ENCODE measurements around the gene ESRRG. TPM values are rescaled to one million over a fixed set of nuclear protein-coding genes. Genes with fewer than 3 reads are reported as not detected.

The ESRRG gene
- total RNA-seq, 1 donor from 2014 or later: 9.6 TPM

GRCh38 chr1:216757110-216757509, 33.9 kb upstream of the ESRRG start:
- TF ChIP-seq CTCF (IDR thresholded peaks at IDR 0.05; ENCODE audit: unreplicated experiment): no peak
- no peaks in the 10 kb centered on the region for H3K9me3 Mint-ChIP-seq (ENCODE audit: low read depth)
- no peaks in the 10 kb centered on the region for H3K27me3 Mint-ChIP-seq
- peaks cover 37% of the 10 kb centered on the region for H3K4me1 Mint-ChIP-seq (ENCODE audit: low read depth)
- DNase-seq (ENCODE audit: low spot score, unreplicated experiment): no peak
- no peak overlapping the region for H3K27ac Mint-ChIP-seq
- H3K4me3 Mint-ChIP-seq (ENCODE audit: low read depth): no peak overlapping the region
- H3K36me3 Mint-ChIP-seq (ENCODE audit: insufficient read depth): no peaks in the 10 kb centered on the region

- Mint-ChIP-seq H3K36me3 (ENCODE audit: insufficient read depth) (no peaks in the 10 kb centered on the region), H3K27ac (no peak overlapping the region), H3K4me3 (ENCODE audit: low read depth) (no peak overlapping the region)
These were observed 27.7 kb upstream of the ESRRG start for GRCh38 chr1:216750961-216751360.

GRCh38 chr1:216750031-216750627, 26.9 kb upstream of the ESRRG start:
- Mint-ChIP-seq H3K9me3 (ENCODE audit: low read depth) (no peaks in the 10 kb centered on the region), H3K4me3 (ENCODE audit: low read depth) (no peak overlapping the region), H3K27ac (no peak overlapping the region), H3K4me1 (ENCODE audit: low read depth) (peaks cover 11% of the 10 kb centered on the region), H3K27me3 (no peaks in the 10 kb centered on the region), H3K36me3 (ENCODE audit: insufficient read depth) (no peaks in the 10 kb centered on the region)
- peak; percentile 74 for TF ChIP-seq CTCF (IDR thresholded peaks at IDR 0.05; ENCODE audit: unreplicated experiment)
- DNase-seq (ENCODE audit: low spot score, unreplicated experiment): peak; percentile 19

More at GRCh38 chr1:216750961-216751360, 27.7 kb upstream of the ESRRG start:
- Mint-ChIP-seq H3K27me3 (no peaks in the 10 kb centered on the region), H3K9me3 (ENCODE audit: low read depth) (no peaks in the 10 kb centered on the region), H3K4me1 (ENCODE audit: low read depth) (peaks cover 8% of the 10 kb centered on the region)
- TF ChIP-seq CTCF (IDR thresholded peaks at IDR 0.05; ENCODE audit: unreplicated experiment): no peak
- DNase-seq (ENCODE audit: low spot score, unreplicated experiment): no peak

- TF ChIP-seq CTCF (IDR thresholded peaks at IDR 0.05; ENCODE audit: unreplicated experiment): no peak
- no peaks in the 10 kb centered on the region for H3K36me3 Mint-ChIP-seq (ENCODE audit: insufficient read depth)
- H3K4me1 Mint-ChIP-seq (ENCODE audit: low read depth): peaks cover 11% of the 10 kb centered on the region
- H3K9me3 Mint-ChIP-seq (ENCODE audit: low read depth): no peaks in the 10 kb centered on the region
- no peak overlapping the region for H3K4me3 Mint-ChIP-seq (ENCODE audit: low read depth)
- no peak overlapping the region for H3K27ac Mint-ChIP-seq
- H3K27me3 Mint-ChIP-seq: no peaks in the 10 kb centered on the region
- DNase-seq (ENCODE audit: low spot score, unreplicated experiment): no peak
These were observed 26.0 kb upstream of the ESRRG start for GRCh38 chr1:216749232-216749631.

GRCh38 chr1:216742625-216743024, 19.4 kb upstream of the ESRRG start:
- Mint-ChIP-seq H3K27ac (no peak overlapping the region), H3K4me3 (ENCODE audit: low read depth) (no peak overlapping the region), H3K36me3 (ENCODE audit: insufficient read depth) (no peaks in the 10 kb centered on the region), H3K9me3 (ENCODE audit: low read depth) (no peaks in the 10 kb centered on the region), H3K27me3 (no peaks in the 10 kb centered on the region), H3K4me1 (ENCODE audit: low read depth) (peaks cover 14% of the 10 kb centered on the region)
- peak; percentile 54 for TF ChIP-seq CTCF (IDR thresholded peaks at IDR 0.05; ENCODE audit: unreplicated experiment)
- DNase-seq (ENCODE audit: low spot score, unreplicated experiment): no peak
